NCI-H2107 treated with DMSO at 0.1 percent for 48 hours (cell line): ENCODE data around the gene WDPCP.
"Not testable (repeated sequence)": the region's sequence is repeated elsewhere in the genome, so short reads cannot be mapped to it uniquely, and the experiment has no call there.

ENCODE experiments used
- DNase-seq: peaks from one replicate; lab custom pipeline; 2025; ENCODE audit not compliant: unreplicated experiment; lab: John Stamatoyannopoulos, UW

Gene WDPCP

GRCh38 chr2:63465633-63466032 lies 122.6 kb downstream of the WDPCP start:
- no peak for DNase-seq

DNA sequence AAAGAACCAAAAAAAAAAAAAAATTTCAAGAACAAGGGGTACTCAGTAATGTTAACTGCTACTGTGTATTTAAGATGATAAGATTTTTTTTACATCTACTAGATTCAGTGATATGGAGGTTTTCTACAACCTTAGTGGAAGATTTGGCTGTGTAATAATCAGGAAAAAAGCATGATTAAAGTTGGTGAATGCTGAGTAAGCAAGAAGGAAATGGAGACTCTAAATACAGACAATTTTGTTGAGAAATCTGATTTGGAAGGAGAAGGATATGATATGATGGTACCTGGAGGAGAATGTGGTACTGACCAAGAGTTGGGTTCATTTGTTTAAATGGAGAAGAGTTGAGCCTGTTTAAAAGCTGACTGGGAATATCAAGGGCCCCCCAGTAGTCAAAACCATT lies 125.1 kb downstream of the WDPCP start:
- DNase-seq: no peak

DNA sequence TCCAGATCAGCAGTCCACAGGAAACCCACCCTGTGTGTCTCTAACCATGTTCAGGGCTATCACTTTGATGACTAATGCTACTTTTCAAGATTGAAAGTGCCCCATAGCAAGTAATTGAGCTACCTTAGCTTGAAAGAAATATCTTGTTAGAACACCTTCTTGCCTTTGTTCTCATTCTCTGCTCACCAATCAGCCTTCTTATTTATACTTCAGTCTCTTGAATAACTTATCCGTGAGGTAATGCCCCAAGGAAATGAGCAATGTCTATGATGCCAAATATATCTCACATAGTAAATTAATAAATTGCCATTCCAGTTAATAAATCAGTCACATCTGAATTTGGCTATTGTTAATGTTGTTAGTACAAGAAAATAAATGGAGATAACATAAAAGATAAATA lies 141.6 kb downstream of the WDPCP start:
- no peak for DNase-seq

GRCh38 chr2:63444565-63445288 lies 143.6 kb downstream of the WDPCP start:
- DNase-seq: no peak

DNA sequence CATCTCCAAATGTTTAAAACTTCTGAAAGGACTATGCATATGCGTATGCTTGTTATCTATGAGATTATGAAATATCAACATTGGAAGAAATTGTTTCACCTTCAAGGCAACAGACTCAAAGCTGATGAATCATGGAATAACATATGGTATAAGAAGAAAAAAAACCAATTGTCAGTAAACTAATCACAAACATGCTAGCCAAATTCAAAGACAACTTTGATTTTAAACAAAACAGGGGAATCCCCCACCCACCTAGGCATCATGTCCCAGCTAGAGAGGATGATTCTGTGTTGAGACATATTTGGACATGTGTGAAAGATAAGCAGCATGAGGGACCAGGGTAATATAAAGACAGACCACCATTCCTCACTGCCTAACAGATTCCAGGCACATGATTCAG lies 147.7 kb downstream of the WDPCP start:
- no peak for DNase-seq

DNA sequence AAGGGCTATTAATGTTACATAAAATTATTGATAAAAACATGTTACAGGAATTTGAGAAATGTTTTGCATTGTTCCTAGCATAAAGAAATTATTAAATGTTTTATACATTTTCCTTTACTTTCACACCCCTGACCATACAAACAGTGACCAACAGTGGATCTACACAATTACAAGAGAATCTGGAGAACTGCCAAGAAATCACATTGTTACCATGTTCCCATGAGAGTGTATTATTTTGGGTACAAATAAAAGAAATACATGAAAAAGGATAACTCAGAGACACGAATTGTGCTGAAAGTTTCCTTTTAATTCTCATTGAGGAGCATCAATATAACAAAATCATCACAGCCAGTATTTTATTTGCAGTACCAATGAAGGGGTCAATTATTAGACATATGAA lies 150.1 kb downstream of the WDPCP start:
- no peak for DNase-seq

DNA sequence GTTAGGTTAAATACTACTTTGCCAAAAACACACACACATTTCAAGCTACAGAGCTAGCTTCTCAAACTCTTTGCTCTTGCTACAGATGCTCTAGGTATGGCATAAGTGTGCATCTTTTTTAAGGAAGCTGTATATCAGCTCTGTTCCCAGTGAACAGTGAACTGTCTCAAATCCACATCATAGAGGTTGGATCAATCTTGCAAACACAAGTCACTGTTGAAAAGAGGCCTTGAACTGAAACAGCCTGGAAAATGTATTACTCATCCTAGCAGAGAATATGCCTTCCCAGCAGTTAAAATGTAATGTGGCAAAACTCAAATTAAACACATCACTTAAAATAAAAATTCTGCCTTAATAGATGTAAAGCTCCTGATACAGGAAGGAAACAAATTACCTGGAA lies 151.8 kb downstream of the WDPCP start:
- DNase-seq: no peak

DNA sequence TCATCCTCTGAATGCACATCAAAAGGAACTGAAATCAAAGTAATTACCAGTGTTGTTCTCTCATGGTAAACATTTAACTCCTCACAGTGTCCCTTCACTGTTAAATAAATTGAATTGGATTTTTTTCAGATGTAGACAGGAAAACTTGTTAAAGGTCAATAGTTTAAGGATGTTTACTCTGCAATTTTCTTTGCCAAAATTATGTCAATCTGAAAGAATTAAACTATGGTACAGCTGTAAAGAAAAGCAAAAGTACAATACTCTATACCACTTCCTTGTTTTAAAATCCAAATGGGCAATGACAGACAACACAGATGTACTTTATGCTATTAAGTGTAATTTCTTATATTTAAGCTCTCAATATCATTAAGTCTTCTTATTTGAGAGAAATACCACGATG lies 153.2 kb downstream of the WDPCP start:
- no peak for DNase-seq

DNA sequence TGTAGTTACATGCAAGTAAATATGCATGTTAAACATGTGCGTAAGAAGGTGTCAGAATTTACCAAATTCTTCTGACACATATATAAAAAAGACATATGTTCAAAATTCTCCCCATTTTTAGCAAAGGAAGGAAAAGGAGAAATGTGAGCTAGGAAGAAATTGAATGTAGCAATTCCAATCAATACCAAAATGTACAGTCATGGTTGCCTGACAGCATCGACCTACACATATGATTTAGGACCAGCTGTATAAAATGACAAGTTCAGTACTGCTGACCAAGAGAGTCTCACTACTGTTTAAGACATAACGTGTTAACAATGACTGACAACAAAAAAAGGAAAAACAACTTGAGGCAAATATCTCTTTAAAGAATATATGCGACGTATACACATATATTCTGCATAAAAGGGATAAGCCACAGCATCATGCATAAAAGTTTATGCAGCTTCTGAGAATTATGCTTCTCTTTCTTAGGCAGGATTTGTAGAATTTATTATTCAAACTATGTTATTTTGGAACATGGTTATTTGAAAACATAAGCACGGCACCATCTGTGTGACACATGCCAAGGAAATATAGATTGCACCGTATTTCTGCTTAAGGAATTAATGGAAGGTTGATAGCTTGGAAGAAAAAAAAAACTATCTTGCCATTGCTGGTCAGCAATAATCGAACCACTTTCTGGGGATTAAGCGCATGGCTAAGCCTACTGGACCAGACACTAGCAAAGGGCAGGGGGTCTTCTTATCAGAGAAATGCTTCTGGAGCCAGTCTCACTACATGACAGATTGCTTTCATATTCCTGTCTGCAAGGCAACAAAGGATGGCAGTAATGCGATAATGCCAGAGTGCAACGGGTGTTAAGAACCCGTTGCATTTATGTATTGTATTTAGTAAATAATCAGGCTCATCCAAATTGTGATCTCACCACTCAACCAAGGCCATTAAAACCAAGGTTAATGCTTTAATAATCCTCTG lies 154.0 kb downstream of the WDPCP start:
- no peak for DNase-seq

- DNase-seq: no peak
Observed at GRCh38 chr2:63432373-63432772, 155.9 kb downstream of the WDPCP start.

DNA sequence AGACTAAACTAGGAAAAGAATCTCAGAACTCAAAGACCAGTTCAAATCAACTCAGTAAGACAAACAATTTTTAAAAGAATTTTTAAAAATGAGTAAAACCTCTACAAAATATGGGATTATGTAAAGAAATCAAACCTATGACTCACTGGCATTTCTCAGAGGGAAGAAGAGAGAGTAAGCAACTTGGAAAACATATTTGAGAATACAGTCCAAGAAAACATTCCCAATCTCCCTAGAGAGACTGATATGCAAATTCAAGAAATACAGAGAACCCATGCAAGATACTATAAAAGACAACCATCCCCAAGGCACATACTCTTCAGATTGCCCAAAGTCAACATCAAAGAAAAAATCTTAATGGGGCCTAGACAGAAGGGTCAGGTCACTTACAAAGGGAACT lies 162.7 kb downstream of the WDPCP start:
- no peak for DNase-seq

GRCh38 chr2:63425079-63425416 lies 163.2 kb downstream of the WDPCP start:
- DNase-seq: no peak

DNA sequence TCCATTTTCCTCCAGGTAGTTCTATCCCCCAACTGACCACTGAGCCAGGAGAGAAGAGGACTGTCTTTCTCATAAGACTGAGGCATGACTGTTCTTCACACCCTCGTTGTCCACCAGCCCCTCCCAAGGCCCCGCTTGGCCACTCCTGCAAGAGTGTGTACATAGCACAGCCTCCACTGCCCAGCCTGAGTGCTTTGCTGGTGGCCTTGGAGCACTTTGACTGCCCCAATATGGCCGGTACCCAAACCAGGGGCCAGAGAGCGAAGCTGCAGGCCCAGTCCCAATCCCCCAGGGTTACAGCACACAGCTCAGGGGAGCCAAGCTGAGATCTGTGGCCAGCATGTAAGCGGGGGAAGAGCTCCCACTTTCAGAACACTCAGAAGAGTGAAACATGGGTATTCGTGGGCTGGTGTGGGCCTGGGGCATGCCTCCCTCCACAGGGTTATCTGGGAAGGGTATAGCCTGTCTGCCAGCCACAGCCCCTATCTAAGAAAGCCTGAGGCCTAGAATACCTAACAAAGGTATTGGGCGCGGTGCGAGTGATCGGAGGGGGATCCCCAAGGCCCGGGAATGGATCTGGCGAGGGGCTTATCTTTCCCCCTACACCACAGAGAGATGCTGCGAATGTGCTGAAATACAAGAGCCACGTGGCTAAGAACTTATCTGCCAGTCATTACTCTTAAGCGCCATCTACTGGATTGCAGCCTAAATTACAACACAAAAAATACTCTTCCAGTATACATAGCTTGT lies 163.8 kb downstream of the WDPCP start:
- DNase-seq: no peak

- no peak for DNase-seq
Observed at GRCh38 chr2:63422556-63422955, 165.7 kb downstream of the WDPCP start.

GRCh38 chr2:63408530-63408929 lies 179.7 kb downstream of the WDPCP start:
- no peak for DNase-seq

DNA sequence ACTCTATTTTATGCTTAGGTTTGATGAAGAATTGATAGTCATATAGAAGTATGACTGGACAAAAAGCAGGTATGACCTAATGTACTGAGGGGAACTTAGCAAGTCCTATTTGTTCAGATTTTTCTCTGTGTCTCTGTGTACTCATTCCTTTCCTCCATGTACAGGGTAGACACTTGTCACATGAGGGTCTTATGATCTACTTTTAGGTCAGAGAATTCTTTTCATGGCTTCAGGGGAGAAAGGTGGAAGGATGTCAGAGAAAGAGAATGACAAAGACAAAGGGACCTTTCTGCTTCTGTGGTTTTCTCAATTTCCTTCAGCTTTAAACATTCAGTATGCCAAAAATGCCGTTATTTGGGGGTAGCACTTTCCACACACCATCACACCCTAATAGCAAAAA lies 181.6 kb downstream of the WDPCP start:
- DNase-seq: no peak

DNA sequence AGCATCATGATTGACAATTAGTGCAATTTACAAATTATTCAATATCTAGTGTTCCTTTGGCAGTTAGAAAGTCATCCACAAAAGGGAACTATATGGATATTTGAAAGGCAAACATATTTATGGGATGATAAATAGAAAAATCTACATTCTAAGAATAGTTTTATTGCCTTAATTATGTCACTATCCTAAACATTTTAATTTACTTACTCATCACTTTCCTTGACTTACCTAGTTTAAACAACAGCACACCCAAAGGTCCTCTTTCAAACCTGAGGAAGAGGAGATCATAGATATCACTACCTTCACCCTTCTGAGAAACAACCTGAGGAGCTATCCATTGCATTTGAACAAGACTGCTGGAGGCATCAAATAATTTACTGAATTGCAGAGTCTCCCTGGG lies 184.5 kb downstream of the WDPCP start:
- no peak for DNase-seq

- DNase-seq: not testable (repeated sequence)
Observed at GRCh38 chr2:63402889-63403288, 185.4 kb downstream of the WDPCP start.

- no peak for DNase-seq
Observed at GRCh38 chr2:63399156-63399555, 189.1 kb downstream of the WDPCP start.

GRCh38 chr2:63379451-63379850 lies 208.8 kb downstream of the WDPCP start:
- DNase-seq: no peak

GRCh38 chr2:63378589-63378988 lies 209.7 kb downstream of the WDPCP start:
- no peak for DNase-seq

- DNase-seq: no peak
Observed at GRCh38 chr2:63374341-63374740, 213.9 kb downstream of the WDPCP start.
